ENCODE measurements around the gene CEMP1. TPM values are rescaled to one million over a fixed set of nuclear protein-coding genes. Genes with fewer than 3 reads are reported as not detected.

Gene CEMP1
- total RNA-seq, 2 experiments from 2014 or later: 0.25 to 0.55 TPM

GRCh38 chr16:2529061-2529931, 1.9 kb downstream of the CEMP1 start:
- no peak for DNase-seq (ENCODE audit: low spot score)
- Histone ChIP-seq H3K9me3 (ENCODE audit: low read length) (no peaks in the 10 kb centered on the region), H3K4me1 (ENCODE audit: insufficient read depth, low read length, poor library complexity, severe bottlenecking) (peaks cover 18% of the 10 kb centered on the region), H3K4me2 (ENCODE audit: low read length) (no peak overlapping the region), H3K79me2 (ENCODE audit: insufficient read depth, low read depth, low read length) (no peaks in the 10 kb centered on the region), H3K36me3 (ENCODE audit: insufficient read depth, low read length) (peaks cover 23% of the 10 kb centered on the region), H2AFZ (ENCODE audit: low read length) (no peak overlapping the region), H3K27ac (ENCODE audit: low read depth, low read length, poor library complexity, severe bottlenecking) (no peak overlapping the region), H3K9me2 (ENCODE audit: insufficient read depth, low read length) (no peaks in the 10 kb centered on the region), H4K20me1 (ENCODE audit: insufficient read depth, low read length) (no peaks in the 10 kb centered on the region), H3K4me3 (ENCODE audit: low read depth, low read length, poor library complexity, severe bottlenecking) (no peak overlapping the region)
- no TSS peak for BruUV-seq (replicated peaks)
- ChIA-PET CTCF (ENCODE audit: unreplicated experiment) (no interaction called here), POLR2A (no interaction called here)
- intact Hi-C loops (cut with micrococcal nuclease; ENCODE audit: unreplicated experiment): no loop called here
- no peak for TF ChIP-seq EZH2phosphoT487 (IDR thresholded peaks at IDR 0.05; ENCODE audit: borderline replicate concordance, low read depth, low read length)
- no peak for TF ChIP-seq CTCF (conservative IDR thresholded peaks at IDR 0.05; ENCODE audit: low read length)

GRCh38 chr16:2528161-2529060, 2.8 kb downstream of the CEMP1 start:
- H3K4me2 ChIP-seq (ENCODE audit: low read length): no peak overlapping the region
- H3K36me3 ChIP-seq (ENCODE audit: insufficient read depth, low read length): peaks cover 32% of the 10 kb centered on the region
- no peak overlapping the region for H3K27ac ChIP-seq (ENCODE audit: low read depth, low read length, poor library complexity, severe bottlenecking)
- H3K4me1 ChIP-seq (ENCODE audit: insufficient read depth, low read length, poor library complexity, severe bottlenecking): peaks cover 16% of the 10 kb centered on the region
- H3K9me2 ChIP-seq (ENCODE audit: insufficient read depth, low read length): no peaks in the 10 kb centered on the region
- H4K20me1 ChIP-seq (ENCODE audit: insufficient read depth, low read length): no peaks in the 10 kb centered on the region
- TF ChIP-seq EZH2phosphoT487 (IDR thresholded peaks at IDR 0.05; ENCODE audit: borderline replicate concordance, low read depth, low read length): no peak
- no peak for TF ChIP-seq CTCF (conservative IDR thresholded peaks at IDR 0.05; ENCODE audit: low read length)
- no peak for DNase-seq (ENCODE audit: low spot score)
- no peak overlapping the region for H2AFZ ChIP-seq (ENCODE audit: low read length)
- H3K9me3 ChIP-seq (ENCODE audit: low read length): no peaks in the 10 kb centered on the region
- no peaks in the 10 kb centered on the region for H3K79me2 ChIP-seq (ENCODE audit: insufficient read depth, low read depth, low read length)
- no TSS peak for BruUV-seq (replicated peaks)
- ChIA-PET CTCF (ENCODE audit: unreplicated experiment) (no interaction called here), POLR2A (no interaction called here)
- intact Hi-C loops (cut with micrococcal nuclease; ENCODE audit: unreplicated experiment): no loop called here
- no peak overlapping the region for H3K4me3 ChIP-seq (ENCODE audit: low read depth, low read length, poor library complexity, severe bottlenecking)
